HCT116 (cell line): ENCODE results near the gene ARL11. TPM values are rescaled to one million over a fixed set of nuclear protein-coding genes. Genes with fewer than 3 reads are reported as not detected.

ENCODE experiments used
- ATAC-seq: fragments of 200-7000 bp; cut with Tn5 transposase; 2 replicates; pipeline ENCODE4 v1.9.1; 2020; ENCODE audit warnings: mild to moderate bottlenecking, moderate library complexity
- BruUV-seq: library from RNA; stranded (reverse); fragments of 400-500 nt; replicated peaks from 2 replicates; lab custom pipeline; 2021; lab: Mats Ljungman, UMichigan
- CTCF ChIA-PET: fragments of 300-600 bp; sonication (Branson Sonifier 250); formaldehyde crosslinking; loops from one replicate; lab custom pipeline; 2021; ENCODE audit warnings: antibody characterized with exemption; lab: Charles Lee
- POLR2A ChIA-PET: fragments of 300-600, 350-600 bp; sonication (Branson Sonifier 250); formaldehyde crosslinking; loops from one replicate; lab custom pipeline; 2021; ENCODE audit warnings: antibody characterized with exemption; lab: Charles Lee
- RAD21 ChIA-PET, 2 experiments: fragments of 300-600 bp; sonication (Branson Sonifier 250); formaldehyde crosslinking; loops; one replicate each; lab custom pipeline; 2023; ENCODE audit warnings: low total read pairs in 2 of 2; ENCODE audit not compliant: uncharacterized antibody in 2 of 2, unreplicated experiment in 2 of 2, low non-redundant PET in 1 of 2; lab: Charles Lee
- DNase-seq: peaks from one replicate; pipeline ENCODE4 v3.0.0-alpha.2; 2010; ENCODE audit warnings: low read depth, low spot score
- H2AFZ ChIP-seq: fragments of 200-600 bp; shearing (Covaris generic), sonication (generic); 2 replicates; pipeline ENCODE4 v1.6.1; 2017; ENCODE audit warnings: low read depth, mixed run types, mixed read lengths, antibody characterized with exemption, low read length; ENCODE audit not compliant: poor library complexity, severe bottlenecking
- H3K27ac ChIP-seq: 2 replicates; pipeline ENCODE4 v1.5.1; 2012; ENCODE audit warnings: low read depth, low read length
- H3K27me3 ChIP-seq: fragments of 200-600 bp; sonication (generic); 2 replicates; pipeline ENCODE4 v1.6.1; 2016; ENCODE audit warnings: mixed run types, low read length, mixed read lengths; ENCODE audit not compliant: insufficient read depth
- H3K36me3 ChIP-seq, 2 experiments: fragments of 200-500 bp in 1 of 2; fragments of 200-600 bp in 1 of 2; sonication (Bioruptor generic) in 1 of 2; sonication (generic) in 1 of 2; 2 replicates each; pipeline versions ENCODE4 v1.5.1 to v1.6.1; 2014 to 2016; ENCODE audit warnings: low read length in 2 of 2, inconsistent platforms in 1 of 2, mixed read lengths in 1 of 2, mixed run types in 1 of 2; ENCODE audit not compliant: insufficient read depth in 2 of 2, control insufficient read depth in 1 of 2
- H3K4me1 ChIP-seq, 2 experiments: fragments of 200-600 bp in 1 of 2; sonication (generic) in 1 of 2; 2 replicates each; pipeline versions ENCODE4 v1.5.1 to v1.6.1; 2012 to 2017; ENCODE audit warnings: low read length in 2 of 2, inconsistent platforms in 1 of 2, mild to moderate bottlenecking in 1 of 2, mixed read lengths in 1 of 2, mixed run types in 1 of 2, moderate library complexity in 1 of 2; ENCODE audit not compliant: insufficient read depth in 2 of 2, control insufficient read depth in 1 of 2
- H3K4me2 ChIP-seq: fragments of 200-600 bp; sonication (generic); 2 replicates; pipeline ENCODE4 v1.6.1; 2017; ENCODE audit warnings: mixed run types, low read length, mixed read lengths
- H3K4me3 ChIP-seq, 2 experiments: fragments of 200-600 bp in 1 of 2; sonication (generic) in 1 of 2; replicated peaks in 1 of 2; 2 replicates each; pipeline ENCODE4 v1.5.1; 2011 to 2016; ENCODE audit warnings: low read length in 2 of 2, control low read depth in 1 of 2, low read depth in 1 of 2, mild to moderate bottlenecking in 1 of 2, mixed read lengths in 1 of 2, mixed run types in 1 of 2
- H3K79me2 ChIP-seq: fragments of 200-600 bp; sonication (generic); 2 replicates; pipeline ENCODE4 v1.6.1; 2017; ENCODE audit warnings: mild to moderate bottlenecking, mixed run types, low read length, moderate library complexity, mixed read lengths; ENCODE audit not compliant: insufficient read depth
- H3K9ac ChIP-seq: fragments of 200-600 bp; sonication (generic); 2 replicates; pipeline ENCODE4 v1.6.1; 2016; ENCODE audit warnings: low read length, mixed read lengths
- H3K9me2 ChIP-seq: fragments of 200-600 bp; sonication (generic), shearing (Covaris generic); 2 replicates; pipeline ENCODE4 v1.6.1; 2017; ENCODE audit warnings: mixed run types, mild to moderate bottlenecking, moderate library complexity; ENCODE audit not compliant: insufficient read depth
- H3K9me3 ChIP-seq, 2 experiments: fragments of 200-500 bp in 1 of 2; fragments of 200-600 bp in 1 of 2; sonication (Bioruptor generic) in 1 of 2; sonication (generic) in 1 of 2; 2 replicates each; pipeline ENCODE4 v1.6.1; 2014 to 2017; ENCODE audit warnings: low read length in 2 of 2, mixed read lengths in 2 of 2, inconsistent platforms in 1 of 2, low read depth in 1 of 2, mild to moderate bottlenecking in 1 of 2, mixed run types in 1 of 2, moderate library complexity in 1 of 2; ENCODE audit not compliant: control insufficient read depth in 1 of 2, insufficient read depth in 1 of 2
- H4K20me1 ChIP-seq: fragments of 200-600 bp; sonication (generic), shearing (Covaris generic); 2 replicates; pipeline ENCODE4 v1.6.1; 2017; ENCODE audit warnings: mixed run types, mild to moderate bottlenecking, moderate library complexity; ENCODE audit not compliant: insufficient read depth
- CBX3 ChIP-seq: IDR thresholded peaks from 2 replicates; pipeline ENCODE4 v1.6.1; 2012; ENCODE audit warnings: low read depth
- EGR1 ChIP-seq: IDR thresholded peaks from 2 replicates; pipeline ENCODE4 v1.6.1; 2012; ENCODE audit warnings: low read depth
- ELF1 ChIP-seq: IDR thresholded peaks from 2 replicates; pipeline ENCODE4 v1.6.1; 2012; ENCODE audit warnings: low read depth, borderline replicate concordance
- JUND ChIP-seq: IDR thresholded peaks from 2 replicates; pipeline ENCODE4 v1.6.1; 2012
- POLR2A ChIP-seq: IDR thresholded peaks from 2 replicates; pipeline ENCODE4 v1.7.0; 2011; ENCODE audit warnings: borderline replicate concordance; ENCODE audit not compliant: insufficient read depth, insufficient read length; ENCODE audit errors: extremely low read depth
- POLR2AphosphoS5 ChIP-seq: IDR thresholded peaks from 2 replicates; pipeline ENCODE4 v1.6.1; 2011; ENCODE audit warnings: mild to moderate bottlenecking, low read depth, low read length, moderate library complexity
- RAD21 ChIP-seq: IDR thresholded peaks from 2 replicates; pipeline ENCODE4 v1.6.1; 2012; ENCODE audit warnings: low read depth, mild to moderate bottlenecking
- TCF7L2 ChIP-seq: IDR thresholded peaks from 2 replicates; pipeline ENCODE4 v1.7.0; 2011; ENCODE audit warnings: borderline replicate concordance, inconsistent platforms; ENCODE audit not compliant: insufficient read depth, insufficient read length; ENCODE audit errors: extremely low read depth
- YY1 ChIP-seq: IDR thresholded peaks from 2 replicates; pipeline ENCODE4 v1.6.1; 2011; ENCODE audit warnings: low read length, low read depth, moderate library complexity, mild to moderate bottlenecking; ENCODE audit not compliant: insufficient replicate concordance; ENCODE audit errors: extremely low read depth
- ZFX ChIP-seq: fragments of 450-650 bp; IDR thresholded peaks from 2 replicates; pipeline ENCODE4 v1.6.1; 2017
- intact Hi-C: fragments of 100-400 bp; cut with micrococcal nuclease; formaldehyde crosslinking; loops from 2 replicates; pipeline ENCODE4 v1.10.0; 2022
- total RNA-seq: library from RNA; stranded (reverse); gene quantifications from one replicate; pipeline ENCODE4 v1.2.1, GENCODE V29; 2021; ENCODE audit not compliant: unreplicated experiment
- TF ChIP-seq, protein P1 (sequence below), 3 experiments: fragments of 200-600 bp in 1 of 3; sonication (generic) in 1 of 3; IDR thresholded peaks in 2 of 3; conservative IDR thresholded peaks in 1 of 3; 2 replicates each; pipeline ENCODE4 v1.5.1; 2012 to 2017; ENCODE audit warnings: low read depth in 2 of 3, low read length in 2 of 3, antibody characterized with exemption in 1 of 3, borderline replicate concordance in 1 of 3, control low read depth in 1 of 3, mild to moderate bottlenecking in 1 of 3, mixed read lengths in 1 of 3, mixed run types in 1 of 3, moderate library complexity in 1 of 3; ENCODE audit not compliant: insufficient read depth in 1 of 3
- TF ChIP-seq, protein P2 (sequence below): IDR thresholded peaks from 2 replicates; pipeline ENCODE4 v1.6.1; 2012; ENCODE audit warnings: low read depth
- TF ChIP-seq, protein P3 (sequence below): IDR thresholded peaks from 2 replicates; pipeline ENCODE4 v1.6.1; 2011; ENCODE audit warnings: mild to moderate bottlenecking, low read length, moderate library complexity; ENCODE audit not compliant: insufficient replicate concordance; ENCODE audit errors: extremely low read depth

ARL11 gene
- total RNA-seq, 1 experiment from 2014 or later = not detected

- TF ChIP-seq ZFX = no peak
- no peak for TF ChIP-seq JUND
- TF ChIP-seq, protein P1, sequence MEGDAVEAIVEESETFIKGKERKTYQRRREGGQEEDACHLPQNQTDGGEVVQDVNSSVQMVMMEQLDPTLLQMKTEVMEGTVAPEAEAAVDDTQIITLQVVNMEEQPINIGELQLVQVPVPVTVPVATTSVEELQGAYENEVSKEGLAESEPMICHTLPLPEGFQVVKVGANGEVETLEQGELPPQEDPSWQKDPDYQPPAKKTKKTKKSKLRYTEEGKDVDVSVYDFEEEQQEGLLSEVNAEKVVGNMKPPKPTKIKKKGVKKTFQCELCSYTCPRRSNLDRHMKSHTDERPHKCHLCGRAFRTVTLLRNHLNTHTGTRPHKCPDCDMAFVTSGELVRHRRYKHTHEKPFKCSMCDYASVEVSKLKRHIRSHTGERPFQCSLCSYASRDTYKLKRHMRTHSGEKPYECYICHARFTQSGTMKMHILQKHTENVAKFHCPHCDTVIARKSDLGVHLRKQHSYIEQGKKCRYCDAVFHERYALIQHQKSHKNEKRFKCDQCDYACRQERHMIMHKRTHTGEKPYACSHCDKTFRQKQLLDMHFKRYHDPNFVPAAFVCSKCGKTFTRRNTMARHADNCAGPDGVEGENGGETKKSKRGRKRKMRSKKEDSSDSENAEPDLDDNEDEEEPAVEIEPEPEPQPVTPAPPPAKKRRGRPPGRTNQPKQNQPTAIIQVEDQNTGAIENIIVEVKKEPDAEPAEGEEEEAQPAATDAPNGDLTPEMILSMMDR (IDR thresholded peaks at IDR 0.05 in 2 of 3, conservative IDR thresholded peaks at IDR 0.05 in 1 of 3; ENCODE audit: borderline replicate concordance in 1 of 3, insufficient read depth in 1 of 3, low read depth in 2 of 3, low read length in 2 of 3) = no peak
- no peak for TF ChIP-seq TCF7L2
- TF ChIP-seq RAD21 = no peak
- no peak for TF ChIP-seq CBX3
- TF ChIP-seq YY1 = no peak
- no peaks in the 10 kb centered on the region for H4K20me1 ChIP-seq
- no peak overlapping the region for H3K4me2 ChIP-seq
- DNase-seq (no peak), ATAC-seq (no peak)
- no peaks in the 10 kb centered on the region for H3K9me2 ChIP-seq
- no peaks in the 10 kb centered on the region for H3K27me3 ChIP-seq
- RAD21 ChIA-PET = no interaction called here
- no peak overlapping the region for H3K27ac ChIP-seq
- POLR2A ChIA-PET = no interaction called here
- CTCF ChIA-PET = no interaction called here
- no peak overlapping the region for H3K9ac ChIP-seq
- H3K9me3 ChIP-seq = no peaks in the 10 kb centered on the region
- H3K4me3 ChIP-seq = no peak overlapping the region
- no peaks in the 10 kb centered on the region for H3K36me3 ChIP-seq
- intact Hi-C loops = no loop called here
- no TSS peak for BruUV-seq
- no peaks in the 10 kb centered on the region for H3K4me1 ChIP-seq
- no peaks in the 10 kb centered on the region for H3K79me2 ChIP-seq
- H2AFZ ChIP-seq = no peak overlapping the region
Observed at GRCh38 chr13:49616676-49617065, 11.6 kb upstream of the ARL11 start.

DNA sequence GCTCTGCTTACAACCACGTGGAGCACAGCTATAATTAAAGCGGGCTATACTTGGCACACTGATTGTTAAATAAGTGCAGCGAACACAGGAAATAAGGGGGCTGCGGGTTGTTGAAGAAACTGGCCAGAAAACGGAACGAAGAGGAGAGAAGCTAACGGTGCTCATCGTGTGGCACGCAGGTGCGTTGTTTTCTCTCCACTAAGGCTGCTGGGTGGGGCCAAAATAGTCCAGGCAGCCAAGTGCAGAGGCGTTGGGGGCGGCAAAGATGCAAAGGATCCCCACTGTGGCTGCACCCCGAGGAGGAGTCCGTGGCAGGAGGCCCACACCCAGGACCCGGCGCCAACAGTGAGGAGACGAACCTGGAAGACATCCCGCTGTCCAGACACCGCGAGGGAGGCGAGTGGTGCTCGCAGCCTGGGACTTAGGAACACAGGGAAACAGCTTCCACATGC is 8.1 kb upstream of the ARL11 start:
- ATAC-seq (no peak), DNase-seq (no peak)
- CTCF ChIA-PET = no interaction called here
- no peaks in the 10 kb centered on the region for H3K9me2 ChIP-seq
- no peaks in the 10 kb centered on the region for H4K20me1 ChIP-seq
- POLR2A ChIA-PET = no interaction called here
- no peak overlapping the region for H3K9ac ChIP-seq
- no peaks in the 10 kb centered on the region for H3K9me3 ChIP-seq
- H3K4me3 ChIP-seq = no peak overlapping the region
- H3K36me3 ChIP-seq = no peaks in the 10 kb centered on the region
- H3K27ac ChIP-seq = no peak overlapping the region
- BruUV-seq = no TSS peak
- no peak overlapping the region for H3K4me2 ChIP-seq
- intact Hi-C loops = no loop called here
- H3K4me1 ChIP-seq = peaks cover 0 to 2% of the 10 kb centered on the region in 2 experiments; a peak in 1 of 4 replicates
- H2AFZ ChIP-seq = no peak overlapping the region
- no peaks in the 10 kb centered on the region for H3K79me2 ChIP-seq
- RAD21 ChIA-PET = no interaction called here
- H3K27me3 ChIP-seq = no peaks in the 10 kb centered on the region
- TF ChIP-seq, protein P2, sequence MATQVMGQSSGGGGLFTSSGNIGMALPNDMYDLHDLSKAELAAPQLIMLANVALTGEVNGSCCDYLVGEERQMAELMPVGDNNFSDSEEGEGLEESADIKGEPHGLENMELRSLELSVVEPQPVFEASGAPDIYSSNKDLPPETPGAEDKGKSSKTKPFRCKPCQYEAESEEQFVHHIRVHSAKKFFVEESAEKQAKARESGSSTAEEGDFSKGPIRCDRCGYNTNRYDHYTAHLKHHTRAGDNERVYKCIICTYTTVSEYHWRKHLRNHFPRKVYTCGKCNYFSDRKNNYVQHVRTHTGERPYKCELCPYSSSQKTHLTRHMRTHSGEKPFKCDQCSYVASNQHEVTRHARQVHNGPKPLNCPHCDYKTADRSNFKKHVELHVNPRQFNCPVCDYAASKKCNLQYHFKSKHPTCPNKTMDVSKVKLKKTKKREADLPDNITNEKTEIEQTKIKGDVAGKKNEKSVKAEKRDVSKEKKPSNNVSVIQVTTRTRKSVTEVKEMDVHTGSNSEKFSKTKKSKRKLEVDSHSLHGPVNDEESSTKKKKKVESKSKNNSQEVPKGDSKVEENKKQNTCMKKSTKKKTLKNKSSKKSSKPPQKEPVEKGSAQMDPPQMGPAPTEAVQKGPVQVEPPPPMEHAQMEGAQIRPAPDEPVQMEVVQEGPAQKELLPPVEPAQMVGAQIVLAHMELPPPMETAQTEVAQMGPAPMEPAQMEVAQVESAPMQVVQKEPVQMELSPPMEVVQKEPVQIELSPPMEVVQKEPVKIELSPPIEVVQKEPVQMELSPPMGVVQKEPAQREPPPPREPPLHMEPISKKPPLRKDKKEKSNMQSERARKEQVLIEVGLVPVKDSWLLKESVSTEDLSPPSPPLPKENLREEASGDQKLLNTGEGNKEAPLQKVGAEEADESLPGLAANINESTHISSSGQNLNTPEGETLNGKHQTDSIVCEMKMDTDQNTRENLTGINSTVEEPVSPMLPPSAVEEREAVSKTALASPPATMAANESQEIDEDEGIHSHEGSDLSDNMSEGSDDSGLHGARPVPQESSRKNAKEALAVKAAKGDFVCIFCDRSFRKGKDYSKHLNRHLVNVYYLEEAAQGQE = no peak
- TF ChIP-seq ELF1 (no peak), CBX3 (no peak), EGR1 (no peak), POLR2AphosphoS5 (no peak), POLR2A (no peak), YY1 (no peak)
- TF ChIP-seq, protein P3, sequence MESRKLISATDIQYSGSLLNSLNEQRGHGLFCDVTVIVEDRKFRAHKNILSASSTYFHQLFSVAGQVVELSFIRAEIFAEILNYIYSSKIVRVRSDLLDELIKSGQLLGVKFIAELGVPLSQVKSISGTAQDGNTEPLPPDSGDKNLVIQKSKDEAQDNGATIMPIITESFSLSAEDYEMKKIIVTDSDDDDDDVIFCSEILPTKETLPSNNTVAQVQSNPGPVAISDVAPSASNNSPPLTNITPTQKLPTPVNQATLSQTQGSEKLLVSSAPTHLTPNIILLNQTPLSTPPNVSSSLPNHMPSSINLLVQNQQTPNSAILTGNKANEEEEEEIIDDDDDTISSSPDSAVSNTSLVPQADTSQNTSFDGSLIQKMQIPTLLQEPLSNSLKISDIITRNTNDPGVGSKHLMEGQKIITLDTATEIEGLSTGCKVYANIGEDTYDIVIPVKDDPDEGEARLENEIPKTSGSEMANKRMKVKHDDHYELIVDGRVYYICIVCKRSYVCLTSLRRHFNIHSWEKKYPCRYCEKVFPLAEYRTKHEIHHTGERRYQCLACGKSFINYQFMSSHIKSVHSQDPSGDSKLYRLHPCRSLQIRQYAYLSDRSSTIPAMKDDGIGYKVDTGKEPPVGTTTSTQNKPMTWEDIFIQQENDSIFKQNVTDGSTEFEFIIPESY = no peak
